Tibial nerve (tissue), 3 donors: ENCODE measurements around the gene BRICD5.

Source experiments
- POLR2A ChIP-seq, 2 donors: fragments of 450-650 bp; IDR thresholded peaks; one replicate each; pipeline ENCODE4 v1.6.1; 2017; ENCODE audit warnings: antibody characterized with exemption in 2 of 2, mild to moderate bottlenecking in 2 of 2, moderate library complexity in 2 of 2
- TF ChIP-seq, protein P1 (sequence below), 5 experiments: fragments of 200-600 bp in 3 of 5; fragments of 450-650 bp in 2 of 5; sonication (generic) in 3 of 5; IDR thresholded peaks; one replicate each; pipeline ENCODE4 v1.5.1; 2016 to 2019; ENCODE audit warnings: antibody characterized with exemption in 5 of 5, mild to moderate bottlenecking in 3 of 5, moderate library complexity in 2 of 5

DNA sequence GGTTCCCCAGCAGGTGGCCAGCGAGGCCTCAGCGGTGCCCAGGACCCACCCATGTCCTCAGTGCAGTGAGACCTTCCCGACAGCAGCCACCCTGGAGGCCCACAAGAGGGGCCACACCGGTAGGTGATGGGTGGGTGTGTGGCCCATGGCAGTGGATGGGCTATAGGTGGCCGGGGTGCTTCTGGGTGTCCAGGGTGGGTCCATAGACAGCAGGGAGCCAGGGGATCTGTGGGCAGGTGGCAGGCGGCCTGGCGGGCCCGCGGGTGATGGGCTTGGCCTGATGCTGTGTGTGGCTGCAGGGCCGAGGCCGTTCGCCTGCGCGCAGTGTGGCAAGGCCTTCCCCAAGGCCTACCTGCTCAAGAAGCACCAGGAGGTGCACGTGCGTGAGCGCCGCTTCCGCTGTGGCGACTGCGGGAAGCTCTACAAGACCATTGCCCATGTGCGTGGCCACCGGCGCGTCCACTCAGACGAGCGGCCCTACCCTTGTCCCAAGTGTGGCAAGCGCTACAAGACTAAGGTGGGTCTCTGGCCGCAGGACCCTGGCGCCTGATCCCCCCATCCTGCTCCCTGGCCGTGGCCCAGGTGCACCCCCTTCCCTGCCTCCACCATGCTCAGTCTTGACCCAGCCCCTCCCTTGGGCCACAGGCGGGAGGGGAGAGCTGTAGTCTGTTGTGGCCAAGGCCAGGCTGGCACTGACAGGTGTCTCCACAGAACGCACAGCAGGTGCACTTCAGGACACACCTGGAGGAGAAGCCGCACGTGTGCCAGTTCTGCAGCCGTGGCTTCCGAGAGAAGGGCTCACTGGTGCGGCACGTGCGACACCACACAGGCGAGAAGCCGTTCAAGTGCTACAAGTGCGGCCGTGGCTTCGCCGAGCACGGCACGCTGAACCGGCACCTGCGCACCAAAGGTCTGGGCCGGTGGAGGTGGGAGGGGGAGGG is 23.5 kb upstream of the BRICD5 start:
- TF ChIP-seq, protein P1, sequence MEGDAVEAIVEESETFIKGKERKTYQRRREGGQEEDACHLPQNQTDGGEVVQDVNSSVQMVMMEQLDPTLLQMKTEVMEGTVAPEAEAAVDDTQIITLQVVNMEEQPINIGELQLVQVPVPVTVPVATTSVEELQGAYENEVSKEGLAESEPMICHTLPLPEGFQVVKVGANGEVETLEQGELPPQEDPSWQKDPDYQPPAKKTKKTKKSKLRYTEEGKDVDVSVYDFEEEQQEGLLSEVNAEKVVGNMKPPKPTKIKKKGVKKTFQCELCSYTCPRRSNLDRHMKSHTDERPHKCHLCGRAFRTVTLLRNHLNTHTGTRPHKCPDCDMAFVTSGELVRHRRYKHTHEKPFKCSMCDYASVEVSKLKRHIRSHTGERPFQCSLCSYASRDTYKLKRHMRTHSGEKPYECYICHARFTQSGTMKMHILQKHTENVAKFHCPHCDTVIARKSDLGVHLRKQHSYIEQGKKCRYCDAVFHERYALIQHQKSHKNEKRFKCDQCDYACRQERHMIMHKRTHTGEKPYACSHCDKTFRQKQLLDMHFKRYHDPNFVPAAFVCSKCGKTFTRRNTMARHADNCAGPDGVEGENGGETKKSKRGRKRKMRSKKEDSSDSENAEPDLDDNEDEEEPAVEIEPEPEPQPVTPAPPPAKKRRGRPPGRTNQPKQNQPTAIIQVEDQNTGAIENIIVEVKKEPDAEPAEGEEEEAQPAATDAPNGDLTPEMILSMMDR (IDR thresholded peaks at IDR 0.05) = no peak
- TF ChIP-seq POLR2A (IDR thresholded peaks at IDR 0.05) = no peak
